ENCODE results near the gene PPP2R2B.

The PPP2R2B gene

GRCh38 chr5:146878476-146879172, at the start of gene PPP2R2B:
TSS of gene PPP2R2B (minus strand) at chr5:146878757.
- peak; percentile 12 to 16 for DNase-seq

GRCh38 chr5:146924132-146924531, 45.6 kb upstream of the PPP2R2B start:
- no peak for DNase-seq

GRCh38 chr5:146921225-146921624, 42.7 kb upstream of the PPP2R2B start:
- DNase-seq: no peak

GRCh38 chr5:146920351-146920881, 41.9 kb upstream of the PPP2R2B start:
- no peak for DNase-seq

GRCh38 chr5:146919304-146919703, 40.7 kb upstream of the PPP2R2B start:
- DNase-seq: no peak

GRCh38 chr5:146917931-146918330, 39.4 kb upstream of the PPP2R2B start:
- no peak for DNase-seq

GRCh38 chr5:146912874-146913273, 34.3 kb upstream of the PPP2R2B start:
- no peak for DNase-seq

- DNase-seq: no peak
These were observed 31.7 kb upstream of the PPP2R2B start for GRCh38 chr5:146910239-146910638.

GRCh38 chr5:146909255-146910068, 30.9 kb upstream of the PPP2R2B start:
- no peak for DNase-seq

- DNase-seq: no peak
These were observed 28.2 kb upstream of the PPP2R2B start for GRCh38 chr5:146906803-146907202.

GRCh38 chr5:146904890-146905289, 26.3 kb upstream of the PPP2R2B start:
- DNase-seq: no peak

- DNase-seq: no peak
These were observed 25.2 kb upstream of the PPP2R2B start for GRCh38 chr5:146903789-146904188.

- DNase-seq: no peak
These were observed 23.9 kb upstream of the PPP2R2B start for GRCh38 chr5:146902471-146902870.

- DNase-seq: no peak
These were observed 18.5 kb upstream of the PPP2R2B start for GRCh38 chr5:146897061-146897460.

- no peak for DNase-seq
These were observed 16.4 kb upstream of the PPP2R2B start for GRCh38 chr5:146894753-146895521.

GRCh38 chr5:146893991-146894390, 15.4 kb upstream of the PPP2R2B start:
- DNase-seq: no peak

GRCh38 chr5:146892231-146892630, 13.7 kb upstream of the PPP2R2B start:
- DNase-seq: no peak

- DNase-seq: no peak
These were observed 13.0 kb upstream of the PPP2R2B start for GRCh38 chr5:146891511-146891910.

GRCh38 chr5:146890731-146891440, 12.3 kb upstream of the PPP2R2B start:
- no peak for DNase-seq

- peak; percentile 18 to 25 for DNase-seq
These were observed 11.5 kb upstream of the PPP2R2B start for GRCh38 chr5:146890066-146890465.

GRCh38 chr5:146889169-146889568, 10.6 kb upstream of the PPP2R2B start:
- DNase-seq: no peak

GRCh38 chr5:146888351-146888978, 9.9 kb upstream of the PPP2R2B start:
- no peak for DNase-seq
